K562 (cell line): ENCODE data around the gene HNRNPCL4. TPM values are rescaled to one million over a fixed set of nuclear protein-coding genes. Genes with fewer than 3 reads are reported as not detected.
"Not testable (repeated sequence)": the region's sequence is repeated elsewhere in the genome, so short reads cannot be mapped to it uniquely, and the experiment has no call there.

ENCODE experiments used
- ATAC-seq: fragments of 200-7000 bp; cut with Tn5 transposase; 3 replicates; pipeline ENCODE4 v1.9.1; 2020; ENCODE audit warnings: moderate library complexity
- Bru-seq: library from RNA; stranded (reverse); fragments of 400-500 nt; gene quantifications from one replicate; lab custom pipeline; 2021; lab: Mats Ljungman, UMichigan
- BruChase-seq, 2 experiments: library from RNA; stranded (reverse); fragments of 400-500 nt; gene quantifications; one replicate each; lab custom pipeline; 2021; lab: Mats Ljungman, UMichigan
- BruUV-seq: library from RNA; stranded (reverse); fragments of 400-500 nt; replicated peaks from 2 replicates; lab custom pipeline; 2021; lab: Mats Ljungman, UMichigan
- CTCF ChIA-PET: fragments of 300-600 bp; formaldehyde crosslinking; extraction: SDS; loops from one replicate; lab custom pipeline; 2021; ENCODE audit warnings: low intra/inter-chr PET ratio; lab: Yijun Ruan, JAX
- POLR2A ChIA-PET: fragments of 300-600, 350-650 bp; sonication (Branson Sonifier 250); formaldehyde crosslinking; extraction: SDS; loops from one replicate; lab custom pipeline; 2021; ENCODE audit warnings: antibody characterized with exemption, inconsistent platforms; lab: Yijun Ruan, JAX
- DNase-seq, 4 experiments: peaks; one replicate each; pipeline versions ENCODE4 v3.0.0 to v3.0.0-alpha.2; 2011 to 2018; ENCODE audit warnings: low spot score in 3 of 4, mixed read lengths in 3 of 4; ENCODE audit errors: extremely low read depth in 1 of 4
- FAIRE-seq: peaks from 2 replicates; lab custom pipeline; 2011; peaks lifted over from hg19 to GRCh38; lab: Jason Lieb, UNC
- H2AFZ ChIP-seq: 2 replicates; pipeline ENCODE4 v1.6.0; 2011; ENCODE audit warnings: low read depth, low read length, control low read depth, inconsistent platforms
- H3K27ac ChIP-seq: fragments of 200-600 bp; 3 replicates; pipeline ENCODE4 v1.8.0; 2011; ENCODE audit warnings: low read depth, mild to moderate bottlenecking, control low read depth, inconsistent platforms, low read length, moderate library complexity, mixed read lengths; ENCODE audit errors: extremely low read depth
- H3K27me3 ChIP-seq, 2 experiments: fragments of 300-600 bp in 1 of 2; 2 replicates in 1 of 2; 3 replicates in 1 of 2; pipeline versions ENCODE4 v1.6.0 to v1.8.0; 2011; ENCODE audit warnings: inconsistent platforms in 2 of 2, low read length in 2 of 2, mild to moderate bottlenecking in 1 of 2, mixed read lengths in 1 of 2, moderate library complexity in 1 of 2; ENCODE audit not compliant: control insufficient read depth in 2 of 2, insufficient read depth in 2 of 2
- H3K36me3 ChIP-seq: fragments of 300-600 bp; 3 replicates; pipeline ENCODE4 v1.8.0; 2011; ENCODE audit warnings: mild to moderate bottlenecking, low read length, inconsistent platforms; ENCODE audit not compliant: control insufficient read depth, insufficient read depth
- H3K4me1 ChIP-seq, 2 experiments: fragments of 200-600 bp in 1 of 2; replicated peaks in 1 of 2; 2 replicates in 1 of 2; 3 replicates in 1 of 2; pipeline versions ENCODE4 v1.5.1 to v1.8.0; 2011; ENCODE audit warnings: inconsistent platforms in 2 of 2, low read length in 2 of 2, mild to moderate bottlenecking in 1 of 2, mixed read lengths in 1 of 2, moderate library complexity in 1 of 2; ENCODE audit not compliant: control insufficient read depth in 2 of 2, insufficient read depth in 2 of 2
- H3K4me2 ChIP-seq: 2 replicates; pipeline ENCODE4 v1.6.1; 2011; ENCODE audit warnings: low read length, control low read depth, inconsistent platforms, mixed read lengths; ENCODE audit not compliant: insufficient read depth
- H3K4me3 ChIP-seq: fragments of 200-600 bp; sonication (generic), shearing (Covaris generic); 2 replicates; pipeline ENCODE4 v1.5.1; 2016; ENCODE audit warnings: control low read depth, inconsistent platforms
- H3K79me2 ChIP-seq: fragments of 200-600 bp; 3 replicates; pipeline ENCODE4 v1.8.0; 2011; ENCODE audit warnings: low read length, inconsistent platforms; ENCODE audit not compliant: control insufficient read depth, insufficient read depth
- H3K9ac ChIP-seq, 2 experiments: 2 replicates each; pipeline versions ENCODE4 v1.6.0 to v1.6.1; 2011; ENCODE audit warnings: low read depth in 2 of 2, low read length in 2 of 2, control low read depth in 1 of 2, inconsistent platforms in 1 of 2, mild to moderate bottlenecking in 1 of 2, mixed read lengths in 1 of 2; ENCODE audit not compliant: insufficient read depth in 1 of 2
- H3K9me1 ChIP-seq: one replicate; pipeline ENCODE4 v1.6.0; 2011; ENCODE audit warnings: inconsistent platforms, mild to moderate bottlenecking, low read length, moderate library complexity; ENCODE audit not compliant: control insufficient read depth, insufficient read depth
- H3K9me3 ChIP-seq: replicated peaks from 2 replicates; pipeline ENCODE4 v1.5.1; 2011; ENCODE audit warnings: low read depth, low read length, inconsistent platforms; ENCODE audit not compliant: control insufficient read depth, insufficient read depth
- H4K20me1 ChIP-seq: replicated peaks from 2 replicates; pipeline ENCODE4 v1.6.1; 2011; ENCODE audit warnings: low read length, inconsistent platforms, mixed read lengths; ENCODE audit not compliant: control insufficient read depth, insufficient read depth
- WGBS: fragments of 100-300 bp; shearing (Covaris generic); methylation state at CpG from one replicate; pipeline ENCODE4 v1.1.6; 2016; ENCODE audit warnings: low coverage, mixed read lengths; ENCODE audit not compliant: insufficient coverage; ENCODE audit errors: missing lambda C conversion rate; 5-methylcytosine and 5-hydroxymethylcytosine counted together
- in situ Hi-C: fragments of 300-500 bp; cut with MboI; formaldehyde crosslinking; loops from 4 replicates; pipeline ENCODE4 v1.15.0; 2018; ENCODE audit warnings: inconsistent platforms, mixed read lengths
- intact Hi-C: fragments of 100-400 bp; cut with micrococcal nuclease; formaldehyde crosslinking; loops from 2 replicates; pipeline ENCODE4 v1.14.2; 2022
- long read RNA-seq, 3 experiments: library from polyadenylated mRNA in 2 of 3; library from RNA in 1 of 3; unstranded in 2 of 3; stranded (forward) in 1 of 3; transcript quantifications; one replicate each; pipeline ENCODE4 v2.0.0, GENCODE V29; 2019 to 2022
- polyA minus RNA-seq, 3 experiments: library from RNA; depleted of rRNA, polyadenylated mRNA; stranded (reverse); fragments of >200 nt; gene quantifications; 2 replicates each; pipeline ENCODE4 v1.2.3, GENCODE V29; 2011
- polyA plus RNA-seq, 8 experiments: library from polyadenylated mRNA; depleted of rRNA in 4 of 8; stranded (reverse) in 5 of 8; unstranded in 3 of 8; fragments of >200 nt; fragmentation: Nextera tagmentation in 2 of 8; fragmentation: Illumina TruSeq in 1 of 8; extraction: Ambion mirVana in 2 of 8; extraction: Trizol in 1 of 8; gene quantifications; 2 replicates each; pipeline versions ENCODE4 v1.2.1 to v1.2.3, GENCODE V29; 2011 to 2014; ENCODE audit warnings: inconsistent platforms in 1 of 8, missing spikeins in 1 of 8
- total RNA-seq, 7 experiments: library from RNA; depleted of rRNA in 6 of 7; stranded (reverse); fragments of >200 nt in 6 of 7; fragmentation: Illumina TruSeq in 2 of 7; extraction: Trizol in 2 of 7; gene quantifications; 2 replicates each; pipeline versions ENCODE4 v1.2.1 to v1.2.3, GENCODE V29; 2011 to 2021; ENCODE audit warnings: low replicate concordance in 1 of 7

Gene HNRNPCL4
- total RNA-seq (2011; cell fraction: chromatin; rRNA removed; ENCODE audit: low replicate concordance): not detected in 2 replicates
- total RNA-seq (2011; cell fraction: nucleolus; rRNA removed): not detected in 2 replicates
- total RNA-seq (2011; cell fraction: nucleoplasm; rRNA removed): not detected in 2 replicates
- total RNA-seq (2014; rRNA removed) (not detected in 2 replicates), total RNA-seq (2014; rRNA removed; fragmentation: Illumina TruSeq; extraction: Trizol) (not detected in 2 replicates), total RNA-seq (2015; rRNA removed; fragmentation: Illumina TruSeq; extraction: Trizol) (not detected in 2 replicates), total RNA-seq (2021) (not detected in 2 replicates), polyA plus RNA-seq (2011; rRNA removed) (not detected in 2 replicates), polyA plus RNA-seq (2014; fragmentation: Illumina TruSeq; extraction: Trizol) (not detected in 2 replicates), polyA plus RNA-seq (2014; fragmentation: Nextera tagmentation; extraction: Ambion mirVana) (not detected), polyA plus RNA-seq (2014; rRNA removed) (not detected in 2 replicates), polyA minus RNA-seq (2011; rRNA and poly(A)+ RNA removed) (not detected in 2 replicates), Bru-seq, nascent RNA (not detected), BruChase-seq, experiment 1, labeled RNA remaining after a 2-hour chase (not detected), BruChase-seq, experiment 2, labeled RNA remaining after a 6-hour chase (not detected)
- polyA plus RNA-seq (2011; cell fraction: cytosol; rRNA removed): not detected in 2 replicates
- not detected in 2 replicates for polyA plus RNA-seq (2011; cell fraction: nucleus; rRNA removed)
- not detected in 2 replicates for polyA plus RNA-seq (2012)
- polyA minus RNA-seq (2011; cell fraction: cytosol; rRNA and poly(A)+ RNA removed): not detected in 2 replicates
- not detected in 2 replicates for polyA minus RNA-seq (2011; cell fraction: nucleus; rRNA and poly(A)+ RNA removed)
- long read RNA-seq, experiment 1: 0 reads
- long read RNA-seq, experiment 2: 0 reads
- long read RNA-seq, experiment 3: 0 reads

GRCh38 chr1:13165531-13165930 is at the start of gene HNRNPCL4:
TSS of gene HNRNPCL4 (minus strand) at chr1:13165631. CDS start at chr1:13165467, 164 bp downstream.
- H3K36me3 ChIP-seq, H3K27ac ChIP-seq, H3K79me2 ChIP-seq, H3K4me3 ChIP-seq, H3K4me1 ChIP-seq, FAIRE-seq, DNase-seq, H3K27me3 ChIP-seq, H4K20me1 ChIP-seq, H3K9me3 ChIP-seq, H2AFZ ChIP-seq, ATAC-seq, H3K9me1 ChIP-seq, POLR2A ChIA-PET, intact Hi-C loops, H3K9ac ChIP-seq, H3K4me2 ChIP-seq, BruUV-seq, CTCF ChIA-PET: not testable (repeated sequence)
- WGBS: no CpG with 5 or more reads among the region's 8 CpGs
- in situ Hi-C loops: loop anchor here (5.0 kb wide), 1 partner anchor 108 kb away; the partner anchor contains the start of gene PRAMEF27

DNA sequence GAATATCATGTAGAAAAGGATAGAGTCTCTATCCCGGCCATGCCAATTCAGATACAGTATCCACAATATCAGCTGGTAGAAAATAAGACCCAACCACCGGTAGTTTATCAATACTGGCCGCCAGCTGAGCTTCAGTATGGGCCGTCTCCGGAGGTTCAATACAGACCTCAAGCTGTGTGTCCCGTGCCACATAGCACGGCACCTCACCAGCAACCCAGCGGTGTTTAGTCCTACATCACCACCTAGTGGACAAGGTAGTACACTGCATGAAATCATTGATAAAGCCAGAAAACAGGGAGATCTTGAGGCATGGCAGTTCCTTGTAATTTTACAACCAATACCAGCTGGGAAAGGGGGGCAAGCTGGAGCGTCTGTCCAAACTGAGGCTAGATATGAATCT is 43.3 kb upstream of the HNRNPCL4 start:
- WGBS: no CpG with 5 or more reads among the region's 9 CpGs
- BruUV-seq, H4K20me1 ChIP-seq, intact Hi-C loops, H3K27me3 ChIP-seq, H3K79me2 ChIP-seq, H2AFZ ChIP-seq, H3K27ac ChIP-seq, H3K4me3 ChIP-seq, H3K9ac ChIP-seq, POLR2A ChIA-PET, FAIRE-seq, DNase-seq, H3K36me3 ChIP-seq, H3K9me1 ChIP-seq, H3K9me3 ChIP-seq, in situ Hi-C loops, CTCF ChIA-PET, H3K4me1 ChIP-seq, H3K4me2 ChIP-seq: not testable (repeated sequence)
- ATAC-seq: peak; percentile 57; the same call in 1 of the 3 replicates

DNA sequence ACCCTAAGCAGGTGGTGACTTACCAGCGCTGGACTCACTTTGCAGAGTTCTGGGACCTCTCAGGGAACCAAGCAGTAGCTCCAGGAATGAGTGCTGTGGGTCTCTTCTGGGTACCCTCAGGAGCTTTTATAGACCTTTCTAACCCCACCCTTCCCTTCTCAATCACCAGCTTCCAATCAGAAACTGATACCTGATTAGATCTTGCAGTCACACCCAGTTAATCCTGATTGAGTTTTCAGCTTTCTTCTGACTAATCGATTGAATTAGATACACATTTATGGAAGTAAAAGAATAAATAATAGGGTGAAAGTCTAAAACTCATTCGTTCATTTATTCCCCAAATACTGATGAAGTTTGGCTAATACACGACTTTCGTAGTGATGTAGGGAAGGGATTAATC is 35.9 kb upstream of the HNRNPCL4 start, which contains the start of gene PRAMEF13:
Gene PRAMEF13 (minus strand): TSS at position 101 of the 400 bp plus-strand sequence. CDS start 1,820 bp downstream, outside the sequence.
- BruUV-seq, H3K9ac ChIP-seq, CTCF ChIA-PET, H3K9me3 ChIP-seq, H3K27me3 ChIP-seq, H3K27ac ChIP-seq, H2AFZ ChIP-seq, H3K4me3 ChIP-seq, DNase-seq, FAIRE-seq, in situ Hi-C loops, H3K79me2 ChIP-seq, POLR2A ChIA-PET, ATAC-seq, intact Hi-C loops, H3K36me3 ChIP-seq, H4K20me1 ChIP-seq, H3K4me1 ChIP-seq, H3K4me2 ChIP-seq, H3K9me1 ChIP-seq: not testable (repeated sequence)
- WGBS: no CpG with 5 or more reads among the region's 5 CpGs
